RKO (cell line): Measurements from ENCODE around the gene TRABD2B.

Source experiments
- DNase-seq: peaks from one replicate; pipeline ENCODE4 v3.0.0-alpha.2; 2016; ENCODE audit warnings: low spot score

Gene TRABD2B

GRCh38 chr1:47827109-47827508 is 170.1 kb downstream of the TRABD2B start:
- no peak for DNase-seq

- no peak for DNase-seq
Measured at GRCh38 chr1:47824716-47825115, 172.5 kb downstream of the TRABD2B start.

DNA sequence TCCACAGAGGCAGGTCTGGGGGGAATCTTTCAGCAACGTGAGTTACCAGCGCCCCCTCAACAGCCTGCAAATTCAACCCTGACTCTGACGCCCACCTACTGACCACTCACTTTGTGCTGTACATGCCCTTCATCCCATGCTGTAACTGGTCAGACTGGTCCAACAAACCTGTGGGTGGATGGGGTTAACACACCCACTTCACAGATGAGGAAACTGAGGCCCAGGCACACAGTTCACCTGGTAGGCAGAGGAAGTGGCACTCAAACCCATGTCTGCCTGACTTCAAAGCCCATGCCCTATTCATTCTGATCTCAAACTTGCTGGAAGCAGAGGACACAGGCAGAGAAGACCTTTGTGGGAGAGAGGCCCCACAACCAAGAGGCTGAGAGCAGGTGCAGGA is 172.9 kb downstream of the TRABD2B start:
- no peak for DNase-seq

DNA sequence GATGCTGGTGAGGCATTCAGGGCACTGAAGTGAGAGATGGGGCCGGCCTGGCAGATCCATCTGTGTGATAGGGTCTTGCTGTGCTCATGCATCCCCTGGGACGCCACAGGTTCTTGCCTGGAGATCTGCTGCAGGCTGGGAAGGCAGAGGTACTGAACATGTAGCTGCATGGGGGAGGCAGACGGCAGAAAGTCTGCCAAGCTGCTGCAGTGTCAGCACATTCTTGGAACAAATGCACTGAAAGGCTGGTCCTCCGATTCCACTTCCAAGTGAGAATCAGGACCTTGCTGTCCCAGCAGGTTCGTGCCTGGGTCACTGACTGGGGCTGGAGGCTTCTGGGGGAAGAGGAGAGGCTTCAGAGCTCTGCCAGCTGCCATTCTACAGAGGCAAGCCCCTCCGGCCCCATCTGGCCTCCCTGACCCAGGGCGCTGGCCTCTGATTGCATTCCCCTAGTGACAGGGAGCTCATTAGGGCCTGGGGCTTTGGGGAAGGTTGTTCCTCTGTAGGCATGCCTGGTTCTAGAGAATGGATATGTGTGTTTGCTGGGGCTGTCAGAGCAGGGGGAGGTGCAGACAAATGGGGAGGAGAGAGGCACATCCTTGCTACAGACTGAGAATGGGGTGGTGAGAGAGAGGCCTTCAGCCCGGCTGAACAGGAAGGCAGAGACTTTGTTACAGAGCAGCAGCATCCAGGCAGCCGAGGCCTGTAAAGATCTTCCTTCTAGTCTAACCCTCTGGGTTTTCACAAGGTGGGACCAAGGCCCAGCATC is 174.0 kb downstream of the TRABD2B start:
- no peak for DNase-seq

DNA sequence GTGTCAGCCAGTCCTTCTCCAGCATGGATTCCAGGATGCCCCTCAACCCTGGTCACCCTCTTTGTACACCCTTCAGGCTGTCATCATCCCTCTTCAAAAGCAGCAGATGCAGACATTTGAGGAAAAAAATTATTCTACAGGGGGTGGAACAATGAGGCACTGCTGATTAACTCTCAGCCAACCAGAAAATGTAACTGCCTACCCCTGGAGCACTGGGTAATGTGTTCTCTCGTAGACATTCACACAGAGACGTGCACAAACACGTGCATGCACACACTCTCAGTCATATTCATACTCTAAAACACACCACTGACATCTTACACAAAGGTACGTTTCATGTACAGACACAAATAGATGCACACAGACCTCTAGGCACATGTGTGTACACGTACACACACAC is 175.4 kb downstream of the TRABD2B start:
- no peak for DNase-seq

- no peak for DNase-seq
Measured at GRCh38 chr1:47819574-47819888, 177.7 kb downstream of the TRABD2B start.

- no peak for DNase-seq
Measured at GRCh38 chr1:47818682-47819573, 178.3 kb downstream of the TRABD2B start.

GRCh38 chr1:47817861-47818260 is 179.3 kb downstream of the TRABD2B start:
- no peak for DNase-seq

- no peak for DNase-seq
Measured at GRCh38 chr1:47816325-47817071, 180.7 kb downstream of the TRABD2B start.

DNA sequence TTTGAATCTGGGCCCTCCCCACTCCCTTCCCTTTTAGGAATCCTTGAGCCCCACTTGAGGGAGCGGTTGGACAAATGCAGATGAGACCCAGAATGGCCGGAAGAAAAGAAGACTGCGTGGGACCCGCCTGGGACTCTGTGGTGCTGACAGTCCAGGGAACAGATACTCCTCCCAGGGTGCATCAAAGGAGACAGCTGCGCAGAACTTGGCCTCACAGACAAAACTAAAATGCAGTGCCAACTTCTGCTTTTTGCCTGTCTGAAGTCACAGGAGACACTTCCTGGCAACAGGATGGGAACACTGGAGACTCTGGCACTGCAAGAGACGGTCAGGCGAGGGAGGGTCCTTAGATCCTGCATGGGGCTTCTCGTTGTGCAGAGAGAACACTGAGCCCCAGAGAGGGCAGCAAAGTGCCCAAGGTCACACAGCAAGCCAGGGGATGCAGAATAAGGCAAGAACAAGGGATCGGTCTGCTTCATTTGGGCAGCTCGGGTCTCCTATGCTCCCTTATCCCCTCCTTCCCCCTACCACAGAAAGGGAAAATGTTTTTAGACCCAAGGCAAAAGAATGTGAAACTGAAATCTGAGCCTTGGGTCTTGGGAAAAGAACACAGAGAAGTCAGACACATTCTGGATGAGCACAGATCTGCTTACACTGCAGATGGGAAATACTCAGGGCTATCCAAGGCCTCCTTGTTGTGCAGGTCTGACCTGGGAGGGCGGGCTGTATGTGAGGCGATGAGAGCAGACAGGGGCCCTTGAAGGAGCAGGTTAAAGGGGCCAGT is 182.4 kb downstream of the TRABD2B start:
- DNase-seq, result no peak

- no peak for DNase-seq
Measured at GRCh38 chr1:47813970-47814369, 183.2 kb downstream of the TRABD2B start.

- no peak for DNase-seq
Measured at GRCh38 chr1:47812904-47813514, 184.2 kb downstream of the TRABD2B start.

- DNase-seq, result no peak
Measured at GRCh38 chr1:47810964-47811682, 186.1 kb downstream of the TRABD2B start.

- no peak for DNase-seq
Measured at GRCh38 chr1:47809301-47810084, 187.7 kb downstream of the TRABD2B start.

- DNase-seq, result no peak
Measured at GRCh38 chr1:47808612-47809011, 188.6 kb downstream of the TRABD2B start.

GRCh38 chr1:47805921-47806361 is 191.2 kb downstream of the TRABD2B start:
- no peak for DNase-seq

DNA sequence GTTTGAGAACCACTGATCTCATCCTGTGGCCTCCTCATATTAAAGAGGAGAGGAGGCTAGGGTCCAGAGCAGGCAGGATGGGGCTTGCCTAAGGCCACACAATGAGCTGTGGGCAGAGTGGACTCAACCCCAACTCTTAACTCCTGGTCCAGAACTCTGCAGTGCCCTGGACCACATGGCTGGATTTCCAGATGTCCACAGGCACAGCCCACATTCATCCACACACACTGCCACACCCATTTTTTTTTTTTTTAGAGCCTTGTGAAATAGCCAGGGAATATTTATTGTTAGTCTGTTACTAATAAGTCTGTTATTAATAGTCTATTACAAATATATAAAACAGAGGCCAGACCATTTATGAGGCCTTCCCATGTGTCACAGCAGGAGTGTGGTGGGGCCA is 192.2 kb downstream of the TRABD2B start:
- DNase-seq, result no peak

- DNase-seq, result no peak
Measured at GRCh38 chr1:47803815-47804501, 193.2 kb downstream of the TRABD2B start.

DNA sequence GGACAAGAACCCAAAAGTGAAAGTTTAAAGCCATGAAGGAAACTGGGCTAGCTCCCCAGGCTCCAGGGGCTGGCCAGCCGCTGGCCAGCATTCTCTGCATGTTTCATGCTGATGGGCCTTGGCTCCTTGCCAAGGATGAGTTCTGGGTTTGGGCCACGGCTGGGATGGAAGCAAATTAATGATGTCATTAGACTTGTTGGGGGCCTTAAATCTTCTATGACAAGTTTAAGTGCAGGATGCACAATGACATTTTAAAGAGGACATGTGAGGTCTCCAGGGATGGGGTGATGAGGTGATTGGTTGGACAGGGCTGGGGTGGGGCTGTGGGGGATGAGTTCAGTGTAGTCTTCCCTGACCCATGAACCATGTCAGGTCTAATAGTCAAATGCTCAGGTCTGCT is 199.6 kb downstream of the TRABD2B start:
- DNase-seq, result no peak
